WI38 (cell line): ENCODE data around the gene MCL1.
"Not testable (repeated sequence)": the region's sequence is repeated elsewhere in the genome, so short reads cannot be mapped to it uniquely, and the experiment has no call there.

Source experiments
- H3K4me3 ChIP-seq: 2 replicates; pipeline ENCODE4 v1.5.1; 2011; ENCODE audit warnings: low read depth, mild to moderate bottlenecking, control low read depth, low read length
- CTCF ChIP-seq: IDR thresholded peaks from 2 replicates; pipeline ENCODE4 v1.5.1; 2012; ENCODE audit warnings: low read depth, mild to moderate bottlenecking, control low read depth, low read length

The MCL1 gene

GRCh38 chr1:150610576-150610975 lies 31.2 kb upstream of the MCL1 start:
- no peak overlapping the region for H3K4me3 ChIP-seq
- no peak for TF ChIP-seq CTCF

GRCh38 chr1:150609732-150610131 lies 30.3 kb upstream of the MCL1 start:
- TF ChIP-seq CTCF, result no peak
- no peak overlapping the region for H3K4me3 ChIP-seq

- TF ChIP-seq CTCF, result no peak
Measured at GRCh38 chr1:150606463-150607142, 27.2 kb upstream of the MCL1 start.

GRCh38 chr1:150605451-150605731 lies 26.0 kb upstream of the MCL1 start:
- not testable (repeated sequence) for H3K4me3 ChIP-seq

More at GRCh38 chr1:150606463-150607142, 27.2 kb upstream of the MCL1 start:
- no peak overlapping the region for H3K4me3 ChIP-seq

GRCh38 chr1:150604226-150604588 lies 24.8 kb upstream of the MCL1 start:
- TF ChIP-seq CTCF, result no peak
- no peak overlapping the region for H3K4me3 ChIP-seq

- H3K4me3 ChIP-seq, result no peak overlapping the region
- no peak for TF ChIP-seq CTCF
Measured at GRCh38 chr1:150603711-150604110, 24.3 kb upstream of the MCL1 start.

- not testable (repeated sequence) for H3K4me3 ChIP-seq
Measured at GRCh38 chr1:150602372-150602771, 23.0 kb upstream of the MCL1 start.

- no peak for TF ChIP-seq CTCF
- H3K4me3 ChIP-seq, result no peak overlapping the region
Measured at GRCh38 chr1:150601540-150601939, 22.1 kb upstream of the MCL1 start.

GRCh38 chr1:150598346-150598745 lies 18.9 kb upstream of the MCL1 start:
- H3K4me3 ChIP-seq, result not testable (repeated sequence)
